CD14-positive monocyte (primary cell): ENCODE results near the gene WDR48. TPM values are rescaled to one million over a fixed set of nuclear protein-coding genes. Genes with fewer than 3 reads are reported as not detected.
A peak's percentile ranks its signal among the peaks of the same experiment; 100 is the strongest.

ENCODE experiments used
- DNase-seq, 3 donors: peaks; one replicate each; pipeline ENCODE4 v3.0.0-alpha.2; 2011 to 2022
- H2AFZ ChIP-seq: 2 replicates; pipeline ENCODE4 v1.6.0; 2012; ENCODE audit warnings: mild to moderate bottlenecking, low read depth, low read length, inconsistent platforms; ENCODE audit not compliant: insufficient read depth, poor library complexity, severe bottlenecking
- H3K27ac ChIP-seq, 2 donors: 1 replicate in 1 of 2; 2 replicates in 1 of 2; pipeline ENCODE4 v1.5.1; 2012 to 2013; ENCODE audit warnings: low read length in 2 of 2, control low read depth in 1 of 2, inconsistent platforms in 1 of 2, low read depth in 1 of 2, mild to moderate bottlenecking in 1 of 2
- H3K27me3 ChIP-seq, 2 donors: one replicate each; pipeline versions ENCODE4 v1.6.0 to v1.6.1; 2011 to 2013; ENCODE audit warnings: low read length in 2 of 2; ENCODE audit not compliant: control insufficient read depth in 2 of 2, insufficient read depth in 2 of 2
- H3K36me3 ChIP-seq, 2 donors: replicated peaks in 1 of 2; 1 replicate in 1 of 2; 2 replicates in 1 of 2; pipeline versions ENCODE4 v1.5.1 to v1.6.1; 2012 to 2013; ENCODE audit warnings: low read length in 2 of 2, control low read depth in 1 of 2, inconsistent platforms in 1 of 2, mild to moderate bottlenecking in 1 of 2; ENCODE audit not compliant: insufficient read depth in 2 of 2, control insufficient read depth in 1 of 2
- H3K4me1 ChIP-seq, 2 donors: 1 replicate in 1 of 2; 2 replicates in 1 of 2; pipeline versions ENCODE4 v1.5.1 to v1.6.1; 2012 to 2013; ENCODE audit warnings: low read length in 2 of 2, control low read depth in 1 of 2, inconsistent platforms in 1 of 2, mild to moderate bottlenecking in 1 of 2, moderate library complexity in 1 of 2; ENCODE audit not compliant: insufficient read depth in 2 of 2, control insufficient read depth in 1 of 2
- H3K4me2 ChIP-seq: replicated peaks from 2 replicates; pipeline ENCODE3; 2012; ENCODE audit warnings: low read length, moderate library complexity, mild to moderate bottlenecking; ENCODE audit not compliant: poor library complexity, severe bottlenecking; ENCODE audit errors: extremely low read depth
- H3K4me3 ChIP-seq, 3 experiments: fragments of 200-600 bp in 1 of 3; sonication (generic) in 1 of 3; replicated peaks in 1 of 3; 1 replicate in 2 of 3; 2 replicates in 1 of 3; pipeline ENCODE4 v1.5.1; 2011 to 2013; ENCODE audit warnings: low read length in 3 of 3, mild to moderate bottlenecking in 3 of 3, control low read depth in 2 of 3, low read depth in 2 of 3, inconsistent platforms in 1 of 3, moderate library complexity in 1 of 3
- H3K79me2 ChIP-seq: 2 replicates; pipeline ENCODE4 v1.6.0; 2012; ENCODE audit warnings: mild to moderate bottlenecking, control low read depth, inconsistent platforms, low read length, moderate library complexity; ENCODE audit not compliant: insufficient read depth
- H3K9ac ChIP-seq: 2 replicates; pipeline ENCODE4 v1.6.0; 2017; ENCODE audit warnings: low read length, mild to moderate bottlenecking; ENCODE audit not compliant: insufficient read depth, poor library complexity, severe bottlenecking
- H3K9me3 ChIP-seq, 2 donors: replicated peaks in 1 of 2; 1 replicate in 1 of 2; 2 replicates in 1 of 2; pipeline versions ENCODE4 v1.5.1 to v1.6.1; 2012 to 2013; ENCODE audit warnings: low read length in 2 of 2, control low read depth in 1 of 2; ENCODE audit not compliant: control insufficient read depth in 1 of 2, insufficient read depth in 1 of 2
- H4K20me1 ChIP-seq: 2 replicates; pipeline ENCODE4 v1.6.0; 2012; ENCODE audit warnings: mild to moderate bottlenecking, low read length, control low read depth, moderate library complexity; ENCODE audit not compliant: insufficient read depth
- H3K27ac Mint-ChIP-seq, 7 donors: one replicate each; pipeline ENCODE4 v1.8.0; 2020; ENCODE audit warnings: mild to moderate bottlenecking in 7 of 7, mixed read lengths in 7 of 7, moderate library complexity in 6 of 7, inconsistent platforms in 2 of 7
- H3K27me3 Mint-ChIP-seq, 3 donors: one replicate each; pipeline ENCODE4 v1.8.0; 2021 to 2022; ENCODE audit warnings: low read depth in 3 of 3, mild to moderate bottlenecking in 3 of 3, mixed read lengths in 3 of 3, moderate library complexity in 3 of 3, inconsistent platforms in 1 of 3
- H3K36me3 Mint-ChIP-seq, 2 donors: one replicate each; pipeline ENCODE4 v1.8.0; 2020; ENCODE audit warnings: mixed read lengths in 2 of 2, inconsistent platforms in 1 of 2, mild to moderate bottlenecking in 1 of 2
- H3K4me1 Mint-ChIP-seq: one replicate; pipeline ENCODE4 v1.8.0; 2020; ENCODE audit warnings: mild to moderate bottlenecking, mixed read lengths
- H3K4me3 Mint-ChIP-seq, 2 donors: one replicate each; pipeline ENCODE4 v1.8.0; 2020; ENCODE audit warnings: mild to moderate bottlenecking in 2 of 2, mixed read lengths in 2 of 2, moderate library complexity in 1 of 2
- H3K9me3 Mint-ChIP-seq, 7 donors: one replicate each; pipeline ENCODE4 v1.8.0; 2020 to 2022; ENCODE audit warnings: mixed read lengths in 7 of 7, mild to moderate bottlenecking in 6 of 7, moderate library complexity in 6 of 7, inconsistent platforms in 2 of 7
- CTCF ChIP-seq: fragments of 200-600 bp; IDR thresholded peaks from one replicate; pipeline ENCODE4 v1.8.0; 2022; ENCODE audit warnings: antibody characterized with exemption, mild to moderate bottlenecking
- WGBS: methylation state at CpG from one replicate; pipeline ENCODE4 v1.1.5; 2013; ENCODE audit warnings: missing lambda C conversion rate; ENCODE audit not compliant: insufficient coverage; 5-methylcytosine and 5-hydroxymethylcytosine counted together
- intact Hi-C, 2 donors: fragments of 100-400 bp; cut with micrococcal nuclease; formaldehyde crosslinking; loops; one replicate each; pipeline versions ENCODE4 v1.15.0 to v1.15.1; 2023
- polyA plus RNA-seq, 3 donors: library from polyadenylated mRNA; depleted of rRNA in 1 of 3; unstranded in 2 of 3; stranded (reverse) in 1 of 3; fragments of 300-500 nt in 2 of 3; fragments of >200 nt in 1 of 3; fragmentation: Illumina TruSeq in 2 of 3; gene quantifications; 1 replicate in 2 of 3; 2 replicates in 1 of 3; pipeline ENCODE4 v1.2.3, GENCODE V29; 2012 to 2021

Gene WDR48
- polyA plus RNA-seq, 3 donors: 15.0 to 22.7 (median 17.1) TPM

- H3K36me3 Mint-ChIP-seq: no peaks in the 10 kb centered on the region
- Histone ChIP-seq H3K4me2 (no peak overlapping the region), H3K79me2 (no peaks in the 10 kb centered on the region), H3K4me3 (no peak overlapping the region), H3K9me3 (no peaks in the 10 kb centered on the region), H4K20me1 (no peaks in the 10 kb centered on the region), H3K36me3 (no peaks in the 10 kb centered on the region), H3K4me1 (peaks cover 0 to 3% of the 10 kb centered on the region in 2 donors), H3K27me3 (no peaks in the 10 kb centered on the region), H3K9ac (no peak overlapping the region), H2AFZ (peak overlapping the region; percentile 21), H3K27ac (no peak overlapping the region)
- H3K9me3 Mint-ChIP-seq: peaks cover 0 to 8% (median 0%) of the 10 kb centered on the region in 7 donors
- no CpG with 5 or more reads among the region's 2 CpGs for WGBS
- intact Hi-C loops: no loop called here
- peak overlapping the region in 1 of 7 donors; percentile 46 for H3K27ac Mint-ChIP-seq
- peaks cover 13% of the 10 kb centered on the region for H3K4me1 Mint-ChIP-seq
- DNase-seq: no peak
- TF ChIP-seq CTCF: no peak
- no peak overlapping the region for H3K4me3 Mint-ChIP-seq
- peaks cover 0 to 2% (median 0%) of the 10 kb centered on the region in 3 donors for H3K27me3 Mint-ChIP-seq
Observed at GRCh38 chr3:39011191-39011736, 40.6 kb upstream of the WDR48 start.

- Histone ChIP-seq H3K9ac (no peak overlapping the region), H3K4me3 (no peak overlapping the region), H3K4me1 (peaks cover 0 to 3% of the 10 kb centered on the region in 2 donors), H3K27me3 (no peaks in the 10 kb centered on the region), H3K9me3 (no peaks in the 10 kb centered on the region), H3K79me2 (no peaks in the 10 kb centered on the region), H3K27ac (no peak overlapping the region), H2AFZ (no peak overlapping the region), H4K20me1 (no peaks in the 10 kb centered on the region), H3K4me2 (no peak overlapping the region), H3K36me3 (no peaks in the 10 kb centered on the region)
- H3K9me3 Mint-ChIP-seq: peaks cover 0 to 2% (median 0%) of the 10 kb centered on the region in 7 donors
- no peak for TF ChIP-seq CTCF
- DNase-seq: peak in 1 of 3 donors; percentile 20
- 34% methylated on average over 2 of the region's 2 CpGs for WGBS
- H3K36me3 Mint-ChIP-seq: no peaks in the 10 kb centered on the region
- peaks cover 0 to 3% (median 2%) of the 10 kb centered on the region in 3 donors for H3K27me3 Mint-ChIP-seq
- intact Hi-C loops: no loop called here
- H3K4me1 Mint-ChIP-seq: peaks cover 13% of the 10 kb centered on the region
- H3K27ac Mint-ChIP-seq: no peak overlapping the region
- H3K4me3 Mint-ChIP-seq: no peak overlapping the region
Observed at GRCh38 chr3:39013289-39013688, 38.5 kb upstream of the WDR48 start.
